DOHH2 (cell line): ENCODE measurements around the gene EIF2S1.

ENCODE experiments used
- H3F3A ChIP-seq: fragments of 200-600 bp; sonication (generic), shearing (Covaris generic); 2 replicates; pipeline ENCODE4 v1.6.0; 2016; ENCODE audit warnings: antibody characterized with exemption, mild to moderate bottlenecking; ENCODE audit not compliant: control insufficient read depth, insufficient read depth
- H3K27ac ChIP-seq: fragments of 200-600 bp; sonication (generic); 2 replicates; pipeline ENCODE4 v1.5.1; 2014; ENCODE audit warnings: low read depth, mild to moderate bottlenecking, low read length, moderate library complexity
- H3K27me3 ChIP-seq: fragments of 200-600 bp; sonication (generic); 2 replicates; pipeline ENCODE4 v1.6.1; 2014; ENCODE audit warnings: mild to moderate bottlenecking, low read length, mixed read lengths; ENCODE audit not compliant: control insufficient read depth
- H3K36me3 ChIP-seq: fragments of 200-600 bp; sonication (generic); 2 replicates; pipeline ENCODE4 v1.6.1; 2014; ENCODE audit warnings: mild to moderate bottlenecking, low read length, moderate library complexity, mixed read lengths; ENCODE audit not compliant: control insufficient read depth
- H3K4me1 ChIP-seq: fragments of 200-600 bp; sonication (generic); 2 replicates; pipeline ENCODE4 v1.6.1; 2014; ENCODE audit warnings: mild to moderate bottlenecking, low read length, mixed read lengths; ENCODE audit not compliant: control insufficient read depth
- H3K4me2 ChIP-seq: fragments of 200-600 bp; sonication (generic); 2 replicates; pipeline ENCODE4 v1.6.0; 2014; ENCODE audit warnings: mild to moderate bottlenecking, low read length, moderate library complexity
- H3K4me3 ChIP-seq: fragments of 200-600 bp; sonication (generic); 2 replicates; pipeline ENCODE4 v1.5.1; 2014; ENCODE audit warnings: mild to moderate bottlenecking, low read length, mixed read lengths
- H3K79me2 ChIP-seq: fragments of 200-600 bp; sonication (generic); 2 replicates; pipeline ENCODE4 v1.6.1; 2014; ENCODE audit warnings: mild to moderate bottlenecking, low read length, mixed read lengths; ENCODE audit not compliant: control insufficient read depth
- H3K9me2 ChIP-seq: fragments of 200-600 bp; sonication (generic); replicated peaks from 2 replicates; pipeline ENCODE4 v1.6.1; 2014; ENCODE audit warnings: mild to moderate bottlenecking, low read length, mixed read lengths; ENCODE audit not compliant: control insufficient read depth
- H3K9me3 ChIP-seq: fragments of 200-600 bp; sonication (generic); 2 replicates; pipeline ENCODE4 v1.6.1; 2014; ENCODE audit warnings: antibody characterized with exemption, low read length, mixed read lengths; ENCODE audit not compliant: control insufficient read depth, insufficient read depth
- H4K20me1 ChIP-seq: fragments of 200-600 bp; sonication (generic); 2 replicates; pipeline ENCODE4 v1.6.0; 2014; ENCODE audit warnings: low read depth, mild to moderate bottlenecking, antibody characterized with exemption, low read length, moderate library complexity; ENCODE audit not compliant: control insufficient read depth, insufficient read depth
- EZH2phosphoT487 ChIP-seq: fragments of 200-600 bp; sonication (generic); IDR thresholded peaks from 2 replicates; pipeline ENCODE4 v1.6.1; 2017; ENCODE audit warnings: borderline replicate concordance, mild to moderate bottlenecking, antibody characterized with exemption, low read length, moderate library complexity, mixed read lengths
- TF ChIP-seq, protein P1 (sequence below): fragments of 200-600 bp; sonication (generic); IDR thresholded peaks from one replicate; pipeline ENCODE4 v1.5.1; 2014; ENCODE audit warnings: antibody characterized with exemption, mild to moderate bottlenecking, low read depth, low read length; ENCODE audit not compliant: poor library complexity, severe bottlenecking

Gene EIF2S1

GRCh38 chr14:67359775-67360469 lies at the start of gene EIF2S1, which contains the start of gene ATP6V1D:
Gene EIF2S1, plus strand, starts transcription at chr14:67360328. Its CDS starts 4,440 bp downstream, at chr14:67364768.
Gene ATP6V1D, minus strand, starts transcription at chr14:67359804. Its CDS starts 106 bp downstream, at chr14:67359698.
- TF ChIP-seq EZH2phosphoT487: no peak
- TF ChIP-seq, protein P1, sequence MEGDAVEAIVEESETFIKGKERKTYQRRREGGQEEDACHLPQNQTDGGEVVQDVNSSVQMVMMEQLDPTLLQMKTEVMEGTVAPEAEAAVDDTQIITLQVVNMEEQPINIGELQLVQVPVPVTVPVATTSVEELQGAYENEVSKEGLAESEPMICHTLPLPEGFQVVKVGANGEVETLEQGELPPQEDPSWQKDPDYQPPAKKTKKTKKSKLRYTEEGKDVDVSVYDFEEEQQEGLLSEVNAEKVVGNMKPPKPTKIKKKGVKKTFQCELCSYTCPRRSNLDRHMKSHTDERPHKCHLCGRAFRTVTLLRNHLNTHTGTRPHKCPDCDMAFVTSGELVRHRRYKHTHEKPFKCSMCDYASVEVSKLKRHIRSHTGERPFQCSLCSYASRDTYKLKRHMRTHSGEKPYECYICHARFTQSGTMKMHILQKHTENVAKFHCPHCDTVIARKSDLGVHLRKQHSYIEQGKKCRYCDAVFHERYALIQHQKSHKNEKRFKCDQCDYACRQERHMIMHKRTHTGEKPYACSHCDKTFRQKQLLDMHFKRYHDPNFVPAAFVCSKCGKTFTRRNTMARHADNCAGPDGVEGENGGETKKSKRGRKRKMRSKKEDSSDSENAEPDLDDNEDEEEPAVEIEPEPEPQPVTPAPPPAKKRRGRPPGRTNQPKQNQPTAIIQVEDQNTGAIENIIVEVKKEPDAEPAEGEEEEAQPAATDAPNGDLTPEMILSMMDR: peak; percentile 100
- Histone ChIP-seq H3K4me1 (peaks cover 46% of the 10 kb centered on the region), H4K20me1 (peaks cover 14% of the 10 kb centered on the region; the same call in 1 of the 2 replicates)

DNA sequence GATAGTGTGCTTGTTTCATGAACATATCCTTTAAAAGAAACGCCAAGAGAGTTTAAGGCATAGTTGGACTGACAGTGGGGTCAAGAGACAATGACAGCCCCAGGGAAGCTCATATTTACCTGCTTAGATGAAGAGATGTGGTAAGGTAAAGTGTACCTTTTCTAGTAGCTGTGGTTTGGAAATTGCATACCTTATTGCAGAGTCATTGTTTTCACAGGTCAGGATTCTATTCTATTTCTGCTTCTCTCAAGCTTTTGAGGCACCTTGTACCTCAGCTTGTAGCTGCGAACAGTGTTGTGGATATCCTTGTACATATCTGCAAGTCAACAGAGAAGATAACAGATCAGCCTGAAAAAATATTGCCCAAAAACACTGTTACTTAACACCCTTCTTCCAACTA lies 48.3 kb upstream of the EIF2S1 start:
- Histone ChIP-seq H4K20me1 (no peaks in the 10 kb centered on the region), H3K4me1 (no peaks in the 10 kb centered on the region), H3K27me3 (no peaks in the 10 kb centered on the region), H3K9me2 (no peaks in the 10 kb centered on the region), H3K27ac (no peak overlapping the region), H3F3A (no peaks in the 10 kb centered on the region), H3K9me3 (no peaks in the 10 kb centered on the region), H3K4me3 (no peak overlapping the region), H3K36me3 (no peaks in the 10 kb centered on the region; the same call in 1 of the 2 replicates), H3K4me2 (no peak overlapping the region), H3K79me2 (no peaks in the 10 kb centered on the region)
- no peak for TF ChIP-seq EZH2phosphoT487
- TF ChIP-seq, protein P1: no peak

More at GRCh38 chr14:67359775-67360469, at the start of gene EIF2S1, which contains the start of gene ATP6V1D:
- Histone ChIP-seq H3K4me3 (peak within 1 kb of the TSS; percentile 85), H3K27me3 (no peaks in the 10 kb centered on the region), H3K79me2 (peaks cover 80% of the 10 kb centered on the region), H3K4me2 (peak within 1 kb of the TSS; percentile 89), H3K27ac (peak within 1 kb of the TSS; percentile 77), H3K36me3 (peaks cover 44% of the 10 kb centered on the region), H3K9me2 (no peaks in the 10 kb centered on the region), H3F3A (peaks cover 3% of the 10 kb centered on the region; the same call in 1 of the 2 replicates), H3K9me3 (no peaks in the 10 kb centered on the region)

DNA sequence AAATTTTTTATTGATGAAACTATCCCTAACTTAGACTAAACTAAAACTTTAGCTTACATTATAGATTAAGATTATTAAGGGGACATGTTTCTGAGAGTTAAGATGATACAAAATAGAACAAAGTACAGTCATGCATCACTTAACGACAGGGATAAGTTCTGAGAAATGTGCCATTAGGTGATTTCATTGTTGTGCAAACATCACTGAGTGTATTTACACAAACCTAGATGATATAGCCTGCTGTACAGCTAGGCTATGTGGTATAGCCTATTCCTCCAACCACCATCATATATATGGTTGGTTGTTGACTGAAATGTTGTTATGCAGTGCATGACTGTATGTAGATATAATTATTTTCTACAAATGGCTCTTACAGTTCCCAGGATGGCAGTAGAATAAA lies 47.0 kb upstream of the EIF2S1 start:
- Histone ChIP-seq H3K4me1 (no peaks in the 10 kb centered on the region), H4K20me1 (no peaks in the 10 kb centered on the region), H3K27ac (no peak overlapping the region), H3K79me2 (no peaks in the 10 kb centered on the region), H3F3A (no peaks in the 10 kb centered on the region), H3K9me3 (no peaks in the 10 kb centered on the region), H3K27me3 (no peaks in the 10 kb centered on the region), H3K4me3 (no peak overlapping the region), H3K36me3 (no peaks in the 10 kb centered on the region; the same call in 1 of the 2 replicates), H3K9me2 (no peaks in the 10 kb centered on the region), H3K4me2 (no peak overlapping the region)
- no peak for TF ChIP-seq EZH2phosphoT487
- TF ChIP-seq, protein P1: no peak
